ENCODE data around the gene FCRL3. TPM values are rescaled to one million over a fixed set of nuclear protein-coding genes. Genes with fewer than 3 reads are reported as not detected.
"Not testable (repeated sequence)": the region's sequence is repeated elsewhere in the genome, so short reads cannot be mapped to it uniquely, and the experiment has no call there.

The FCRL3 gene
- not detected in 2 replicates for total RNA-seq (2014; rRNA removed)
- Bru-seq, nascent RNA, result not detected
- not detected for BruChase-seq, experiment 1, labeled RNA remaining after a 6-hour chase
- BruChase-seq, experiment 2, labeled RNA remaining after a 2-hour chase, result not detected
- long read RNA-seq, result 0 reads

DNA sequence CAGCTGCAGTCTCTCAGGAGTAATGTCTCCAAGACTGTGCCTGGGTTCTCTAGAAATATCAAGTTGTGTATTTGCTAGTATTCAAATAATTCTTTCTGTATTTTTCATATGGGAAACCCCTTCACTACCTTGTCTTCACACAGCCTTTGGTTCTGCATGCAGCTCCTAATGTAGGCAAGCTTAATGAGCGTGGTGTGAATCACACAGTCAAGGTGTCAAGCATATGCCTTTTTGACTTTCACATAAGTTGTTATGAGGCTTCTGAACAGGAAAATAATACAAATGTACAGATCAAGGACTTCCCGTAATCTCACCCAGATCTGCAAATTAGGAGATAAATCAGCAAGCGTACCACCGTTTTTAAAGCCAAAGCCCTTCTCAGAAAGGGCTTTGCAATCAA, at the start of gene FCRL3:
Gene FCRL3 (minus strand): TSS at position 38 of the 400 bp plus-strand sequence. CDS start 280 bp downstream, outside the sequence.
- no peak for TF ChIP-seq CTCF (conservative IDR thresholded peaks at IDR 0.05; ENCODE audit: low read depth, low read length)
- TF ChIP-seq EZH2phosphoT487 (IDR thresholded peaks at IDR 0.05; ENCODE audit: borderline replicate concordance, low read length), result no peak
- TF ChIP-seq EZH2 (IDR thresholded peaks at IDR 0.05; ENCODE audit: low read length, unreplicated experiment), result no peak
- Histone ChIP-seq H2AFZ (ENCODE audit: low read length) (no peak within 1 kb of the TSS), H3K79me2 (ENCODE audit: low read length) (no peaks in the 10 kb centered on the region), H3K4me1 (ENCODE audit: insufficient read depth, low read length) (no peaks in the 10 kb centered on the region), H3K9me3 (ENCODE audit: low read length) (no peaks in the 10 kb centered on the region), H3K4me2 (ENCODE audit: low read length) (no peak within 1 kb of the TSS), H3K9ac (ENCODE audit: low read length) (no peak within 1 kb of the TSS), H3K4me3 (ENCODE audit: low read length) (no peak within 1 kb of the TSS), H3F3A (ENCODE audit: low read length, unreplicated experiment) (no peaks in the 10 kb centered on the region), H3K9me2 (replicated peaks; ENCODE audit: low read length) (no peaks in the 10 kb centered on the region), H4K20me1 (ENCODE audit: low read length) (no peaks in the 10 kb centered on the region), H3K27me3 (ENCODE audit: low read length) (peaks cover 57% of the 10 kb centered on the region), H3K36me3 (ENCODE audit: low read depth, low read length) (no peaks in the 10 kb centered on the region), H3K27ac (ENCODE audit: low read length) (no peak within 1 kb of the TSS)
- ChIA-PET CTCF (no interaction called here), POLR2A (ENCODE audit: unreplicated experiment) (no interaction called here)
- intact Hi-C loops (cut with micrococcal nuclease), result no loop called here
- no peak for DNase-seq
- ATAC-seq, result no peak
- no TSS peak for BruUV-seq (replicated peaks)

GRCh38 chr1:157748262-157748817, 47.8 kb upstream of the FCRL3 start:
- ATAC-seq, result no peak
- no peaks in the 10 kb centered on the region for H3K9me3 ChIP-seq (ENCODE audit: low read length)
- no peak overlapping the region for H3K27ac ChIP-seq (ENCODE audit: low read length)
- ChIA-PET CTCF (no interaction called here), POLR2A (ENCODE audit: unreplicated experiment) (no interaction called here)
- H3K27me3 ChIP-seq (ENCODE audit: low read length), result peaks cover 8% of the 10 kb centered on the region; the same call in 1 of the 2 replicates
- no peaks in the 10 kb centered on the region for H4K20me1 ChIP-seq (ENCODE audit: low read length)
- no peaks in the 10 kb centered on the region for H3K4me1 ChIP-seq (ENCODE audit: insufficient read depth, low read length)
- no TSS peak for BruUV-seq (replicated peaks)
- H3K9me2 ChIP-seq (replicated peaks; ENCODE audit: low read length), result no peaks in the 10 kb centered on the region
- H3K4me2 ChIP-seq (ENCODE audit: low read length), result no peak overlapping the region
- intact Hi-C loops (cut with micrococcal nuclease), result no loop called here
- H3K4me3 ChIP-seq (ENCODE audit: low read length), result no peak overlapping the region
- no peak overlapping the region for H2AFZ ChIP-seq (ENCODE audit: low read length)
- no peaks in the 10 kb centered on the region for H3K79me2 ChIP-seq (ENCODE audit: low read length)
- no peak for DNase-seq
- H3K36me3 ChIP-seq (ENCODE audit: low read depth, low read length), result no peaks in the 10 kb centered on the region
- H3F3A ChIP-seq (ENCODE audit: low read length, unreplicated experiment), result no peaks in the 10 kb centered on the region
- no peak overlapping the region for H3K9ac ChIP-seq (ENCODE audit: low read length)
- TF ChIP-seq EZH2phosphoT487 (IDR thresholded peaks at IDR 0.05; ENCODE audit: borderline replicate concordance, low read length), result no peak

DNA sequence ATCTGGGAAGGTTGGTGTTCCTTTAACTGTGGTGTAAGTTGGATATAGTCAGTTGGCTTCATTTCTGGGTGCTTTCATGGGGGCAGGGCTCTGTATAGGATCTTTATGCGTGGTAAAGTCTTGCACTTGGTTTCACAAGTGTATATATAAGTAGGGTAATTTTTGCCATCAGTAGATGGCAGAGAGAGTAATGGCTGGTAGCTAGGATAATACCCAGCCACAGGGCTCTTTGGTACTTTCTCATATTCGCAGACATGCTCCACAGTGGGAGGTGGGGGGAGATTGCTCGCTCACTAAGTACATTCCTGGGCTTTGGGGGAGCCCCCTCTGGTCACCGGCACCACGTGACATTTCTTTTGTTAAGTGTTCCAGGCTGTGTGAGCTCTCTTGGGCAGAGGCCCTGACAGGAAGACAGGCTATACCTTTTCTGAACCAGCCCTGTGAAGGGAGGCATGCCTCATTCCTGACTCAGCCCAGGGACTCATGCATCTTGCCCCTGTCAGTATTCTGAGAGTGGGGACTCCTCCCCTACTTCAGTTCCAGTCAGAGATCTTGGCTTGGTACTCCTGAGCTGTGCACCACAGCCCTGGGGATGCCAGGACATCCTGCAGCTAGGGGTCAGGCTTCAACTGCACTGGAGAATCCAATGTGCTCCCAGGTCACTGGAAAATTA, 38.8 kb upstream of the FCRL3 start:
- no peak for DNase-seq
- CTCF ChIA-PET, result no interaction called here
- intact Hi-C loops (cut with micrococcal nuclease), result no loop called here

GRCh38 chr1:157735991-157736390, 35.4 kb upstream of the FCRL3 start:
- H3K79me2 ChIP-seq (ENCODE audit: low read length); H3K9ac ChIP-seq (ENCODE audit: low read length); H3K9me2 ChIP-seq (replicated peaks; ENCODE audit: low read length); H2AFZ ChIP-seq (ENCODE audit: low read length); DNase-seq; BruUV-seq (replicated peaks); H3K4me2 ChIP-seq (ENCODE audit: low read length); H3F3A ChIP-seq (ENCODE audit: low read length, unreplicated experiment); H3K36me3 ChIP-seq (ENCODE audit: low read depth, low read length); POLR2A ChIA-PET (ENCODE audit: unreplicated experiment); H3K9me3 ChIP-seq (ENCODE audit: low read length); intact Hi-C loops (cut with micrococcal nuclease); H3K27ac ChIP-seq (ENCODE audit: low read length); H3K4me1 ChIP-seq (ENCODE audit: insufficient read depth, low read length); H3K27me3 ChIP-seq (ENCODE audit: low read length); H4K20me1 ChIP-seq (ENCODE audit: low read length); CTCF ChIA-PET; ATAC-seq; H3K4me3 ChIP-seq (ENCODE audit: low read length): not testable (repeated sequence)

More for the DNA sequence above, 38.8 kb upstream of the FCRL3 start:
- no peaks in the 10 kb centered on the region for H4K20me1 ChIP-seq (ENCODE audit: low read length)
- no peak for ATAC-seq
- no peaks in the 10 kb centered on the region for H3K36me3 ChIP-seq (ENCODE audit: low read depth, low read length)
- H2AFZ ChIP-seq (ENCODE audit: low read length), result no peak overlapping the region
- H3K9me3 ChIP-seq (ENCODE audit: low read length), result no peaks in the 10 kb centered on the region
- H3F3A ChIP-seq (ENCODE audit: low read length, unreplicated experiment), result no peaks in the 10 kb centered on the region
- POLR2A ChIA-PET (ENCODE audit: unreplicated experiment), result no interaction called here
- H3K27ac ChIP-seq (ENCODE audit: low read length), result no peak overlapping the region
- no TSS peak for BruUV-seq (replicated peaks)
- no peaks in the 10 kb centered on the region for H3K79me2 ChIP-seq (ENCODE audit: low read length)
- no peak overlapping the region for H3K9ac ChIP-seq (ENCODE audit: low read length)
- no peaks in the 10 kb centered on the region for H3K9me2 ChIP-seq (replicated peaks; ENCODE audit: low read length)
- no peak overlapping the region for H3K4me3 ChIP-seq (ENCODE audit: low read length)
- no peak for TF ChIP-seq CTCF (conservative IDR thresholded peaks at IDR 0.05; ENCODE audit: low read depth, low read length)
- no peak for TF ChIP-seq EZH2phosphoT487 (IDR thresholded peaks at IDR 0.05; ENCODE audit: borderline replicate concordance, low read length)
- no peak for TF ChIP-seq EZH2 (IDR thresholded peaks at IDR 0.05; ENCODE audit: low read length, unreplicated experiment)
- H3K4me2 ChIP-seq (ENCODE audit: low read length), result no peak overlapping the region
- no peaks in the 10 kb centered on the region for H3K4me1 ChIP-seq (ENCODE audit: insufficient read depth, low read length)
- no peaks in the 10 kb centered on the region for H3K27me3 ChIP-seq (ENCODE audit: low read length)
